Activated naive CD4-positive, alpha-beta T cell (primary cell): ENCODE data around the gene FZD1.

Experiments
- DNase-seq, 4 experiments: peaks; one replicate each; lab custom pipeline; 2025; lab: John Stamatoyannopoulos, UW

Gene FZD1

GRCh38 chr7:91264924-91265681 is 870 bp downstream of the FZD1 start:
- no peak for DNase-seq

- no peak for DNase-seq
These were observed 1.4 kb downstream of the FZD1 start for GRCh38 chr7:91265693-91266066.

- no peak for DNase-seq
These were observed 1.9 kb downstream of the FZD1 start for GRCh38 chr7:91266067-91266688.

- no peak for DNase-seq
These were observed 2.5 kb downstream of the FZD1 start for GRCh38 chr7:91266689-91267090.

- no peak for DNase-seq
These were observed 3.1 kb downstream of the FZD1 start for GRCh38 chr7:91267171-91267955.

- DNase-seq, result no peak
These were observed 6.1 kb downstream of the FZD1 start for GRCh38 chr7:91270372-91270771.

- DNase-seq, result no peak
These were observed 12.7 kb downstream of the FZD1 start for GRCh38 chr7:91276909-91277308.

GRCh38 chr7:91280185-91280584 is 16.0 kb downstream of the FZD1 start:
- DNase-seq, result no peak

- DNase-seq, result no peak
These were observed 16.4 kb downstream of the FZD1 start for GRCh38 chr7:91280604-91281003.

GRCh38 chr7:91285696-91286355 is 21.6 kb downstream of the FZD1 start:
- DNase-seq, result no peak

- no peak for DNase-seq
These were observed 22.2 kb downstream of the FZD1 start for GRCh38 chr7:91286432-91286831.

- DNase-seq, result no peak
These were observed 23.3 kb downstream of the FZD1 start for GRCh38 chr7:91287371-91288084.

GRCh38 chr7:91288208-91288824 is 24.1 kb downstream of the FZD1 start:
- DNase-seq, result no peak

- no peak for DNase-seq
These were observed 25.5 kb downstream of the FZD1 start for GRCh38 chr7:91289633-91290254.

- DNase-seq, result no peak
These were observed 27.1 kb downstream of the FZD1 start for GRCh38 chr7:91291302-91291701.

- no peak for DNase-seq
These were observed 27.7 kb downstream of the FZD1 start for GRCh38 chr7:91291902-91292301.

- no peak for DNase-seq
These were observed 28.3 kb downstream of the FZD1 start for GRCh38 chr7:91292506-91292905.

GRCh38 chr7:91293136-91293535 is 28.9 kb downstream of the FZD1 start:
- DNase-seq, result no peak

- DNase-seq, result no peak
These were observed 29.6 kb downstream of the FZD1 start for GRCh38 chr7:91293840-91294239.

- DNase-seq, result no peak
These were observed 30.5 kb downstream of the FZD1 start for GRCh38 chr7:91294639-91295220.

GRCh38 chr7:91295576-91295975 is 31.3 kb downstream of the FZD1 start:
- no peak for DNase-seq
